Measurements from ENCODE around the gene ELMO1. TPM values are rescaled to one million over a fixed set of nuclear protein-coding genes. Genes with fewer than 3 reads are reported as not detected.

Gene ELMO1
- total and polyA plus RNA-seq, 2 experiments from 2014 or later, result 6.5 to 24.9 TPM

GRCh38 chr7:37215290-37215923, 233.3 kb downstream of the ELMO1 start:
- peaks cover 11% of the 10 kb centered on the region; the same call in 1 of the 2 replicates for H3K9me2 ChIP-seq (ENCODE audit: insufficient read depth)
- H3K4me1 Mint-ChIP-seq, result peaks cover 33% of the 10 kb centered on the region
- H3K27ac Mint-ChIP-seq, result peak overlapping the region; percentile 10; the same call in 1 of the 2 replicates
- no peaks in the 10 kb centered on the region for H3K27me3 ChIP-seq (ENCODE audit: insufficient read depth)
- H3F3A ChIP-seq (replicated peaks; ENCODE audit: low read depth), result no peaks in the 10 kb centered on the region
- H3K27me3 Mint-ChIP-seq (ENCODE audit: insufficient read depth, low read depth, poor library complexity), result peaks cover 3% of the 10 kb centered on the region
- DNase-seq (ENCODE audit: low spot score), result no peak
- H3K36me3 Mint-ChIP-seq (ENCODE audit: low read depth), result peaks cover 7% of the 10 kb centered on the region; the same call in 2 of the 3 replicates
- TF ChIP-seq ETS1 (IDR thresholded peaks at IDR 0.05), result no peak
- no peak overlapping the region for H3K4me3 Mint-ChIP-seq
- no peaks in the 10 kb centered on the region for H4K20me1 ChIP-seq (replicated peaks; ENCODE audit: insufficient read depth)
- no peaks in the 10 kb centered on the region for H3K36me3 ChIP-seq (ENCODE audit: insufficient read depth)
- no peaks in the 10 kb centered on the region for H3K79me2 ChIP-seq (replicated peaks; ENCODE audit: insufficient read depth)
- H3K9me3 Mint-ChIP-seq, result no peaks in the 10 kb centered on the region; the same call in 2 of the 3 replicates
- no peak overlapping the region for H3K4me3 ChIP-seq
- ATAC-seq, result peak; percentile 67
- H2AFZ ChIP-seq, result no peak overlapping the region
- peak overlapping the region; percentile 62 for H3K4me2 ChIP-seq
- H3K4me1 ChIP-seq (ENCODE audit: insufficient read depth), result peaks cover 18% of the 10 kb centered on the region
- peak overlapping the region; percentile 45; the same call in 1 of the 2 replicates for H3K27ac ChIP-seq (ENCODE audit: low read depth)

DNA sequence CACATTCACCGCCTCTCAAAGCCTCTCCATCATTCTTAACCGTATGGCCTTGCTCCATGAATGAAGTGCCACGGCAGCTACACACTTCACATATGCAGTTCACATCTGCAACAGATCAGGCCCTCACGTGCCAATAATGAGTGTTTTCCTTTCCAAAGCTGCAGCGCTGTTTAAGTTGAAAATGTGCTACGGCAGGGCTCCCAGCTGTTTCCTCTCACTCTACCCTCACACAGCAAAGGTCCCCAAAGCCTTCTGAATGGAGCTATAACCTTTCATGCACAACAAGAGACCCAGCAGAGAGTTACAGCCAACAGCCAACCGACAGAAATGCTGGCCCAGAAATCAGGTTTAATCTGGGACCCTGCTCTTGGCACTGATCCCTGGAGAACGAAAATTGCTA, 236.1 kb downstream of the ELMO1 start:
- H3K4me1 ChIP-seq (ENCODE audit: insufficient read depth), result peaks cover 18% of the 10 kb centered on the region
- no peak for TF ChIP-seq CREB1 (CRISPR knock-in tag; IDR thresholded peaks at IDR 0.05; ENCODE audit: low read depth)
- TF ChIP-seq CTCF (conservative IDR thresholded peaks at IDR 0.05; ENCODE audit: low read depth in 2 of 2), result no peak
- TF ChIP-seq, protein P1, sequence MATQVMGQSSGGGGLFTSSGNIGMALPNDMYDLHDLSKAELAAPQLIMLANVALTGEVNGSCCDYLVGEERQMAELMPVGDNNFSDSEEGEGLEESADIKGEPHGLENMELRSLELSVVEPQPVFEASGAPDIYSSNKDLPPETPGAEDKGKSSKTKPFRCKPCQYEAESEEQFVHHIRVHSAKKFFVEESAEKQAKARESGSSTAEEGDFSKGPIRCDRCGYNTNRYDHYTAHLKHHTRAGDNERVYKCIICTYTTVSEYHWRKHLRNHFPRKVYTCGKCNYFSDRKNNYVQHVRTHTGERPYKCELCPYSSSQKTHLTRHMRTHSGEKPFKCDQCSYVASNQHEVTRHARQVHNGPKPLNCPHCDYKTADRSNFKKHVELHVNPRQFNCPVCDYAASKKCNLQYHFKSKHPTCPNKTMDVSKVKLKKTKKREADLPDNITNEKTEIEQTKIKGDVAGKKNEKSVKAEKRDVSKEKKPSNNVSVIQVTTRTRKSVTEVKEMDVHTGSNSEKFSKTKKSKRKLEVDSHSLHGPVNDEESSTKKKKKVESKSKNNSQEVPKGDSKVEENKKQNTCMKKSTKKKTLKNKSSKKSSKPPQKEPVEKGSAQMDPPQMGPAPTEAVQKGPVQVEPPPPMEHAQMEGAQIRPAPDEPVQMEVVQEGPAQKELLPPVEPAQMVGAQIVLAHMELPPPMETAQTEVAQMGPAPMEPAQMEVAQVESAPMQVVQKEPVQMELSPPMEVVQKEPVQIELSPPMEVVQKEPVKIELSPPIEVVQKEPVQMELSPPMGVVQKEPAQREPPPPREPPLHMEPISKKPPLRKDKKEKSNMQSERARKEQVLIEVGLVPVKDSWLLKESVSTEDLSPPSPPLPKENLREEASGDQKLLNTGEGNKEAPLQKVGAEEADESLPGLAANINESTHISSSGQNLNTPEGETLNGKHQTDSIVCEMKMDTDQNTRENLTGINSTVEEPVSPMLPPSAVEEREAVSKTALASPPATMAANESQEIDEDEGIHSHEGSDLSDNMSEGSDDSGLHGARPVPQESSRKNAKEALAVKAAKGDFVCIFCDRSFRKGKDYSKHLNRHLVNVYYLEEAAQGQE (IDR thresholded peaks at IDR 0.05; ENCODE audit: unreplicated experiment), result no peak
- no peak for TF ChIP-seq NANOG (IDR thresholded peaks at IDR 0.05; ENCODE audit: borderline replicate concordance)
- TF ChIP-seq ZNF331 (CRISPR knock-in tag; IDR thresholded peaks at IDR 0.05; ENCODE audit: low read depth), result no peak
- TF ChIP-seq ZNF114 (CRISPR knock-in tag; IDR thresholded peaks at IDR 0.05), result no peak
- no peak for TF ChIP-seq EZH2phosphoT487 (IDR thresholded peaks at IDR 0.05; ENCODE audit: unreplicated experiment)
- no peak for TF ChIP-seq POLR2AphosphoS5 (IDR thresholded peaks at IDR 0.05; ENCODE audit: low read depth)
- no peak for TF ChIP-seq EZH2 (IDR thresholded peaks at IDR 0.05; ENCODE audit: low read depth, unreplicated experiment)
- TF ChIP-seq ETS1 (IDR thresholded peaks at IDR 0.05), result no peak

More for the DNA sequence above, 236.1 kb downstream of the ELMO1 start:
- no peak overlapping the region for H3K4me3 Mint-ChIP-seq
- peaks cover 3% of the 10 kb centered on the region for H3K27me3 Mint-ChIP-seq (ENCODE audit: insufficient read depth, low read depth, poor library complexity)
- H3K27me3 ChIP-seq (ENCODE audit: insufficient read depth), result no peaks in the 10 kb centered on the region
- no peak overlapping the region for H2AFZ ChIP-seq
- peaks cover 25% of the 10 kb centered on the region for H3K4me1 Mint-ChIP-seq
- no peak for DNase-seq (ENCODE audit: low spot score)
- H3K4me3 ChIP-seq, result no peak overlapping the region
- H3K36me3 ChIP-seq (ENCODE audit: insufficient read depth), result no peaks in the 10 kb centered on the region
- no peaks in the 10 kb centered on the region; the same call in 2 of the 3 replicates for H3K9me3 Mint-ChIP-seq
- no peak overlapping the region for H3K27ac Mint-ChIP-seq
- peaks cover 7% of the 10 kb centered on the region; the same call in 2 of the 3 replicates for H3K36me3 Mint-ChIP-seq (ENCODE audit: low read depth)
- peaks cover 11% of the 10 kb centered on the region; the same call in 1 of the 2 replicates for H3K9me2 ChIP-seq (ENCODE audit: insufficient read depth)
- no peak overlapping the region for H3K4me2 ChIP-seq
- ATAC-seq, result no peak
- H3K27ac ChIP-seq (ENCODE audit: low read depth), result no peak overlapping the region
- no peaks in the 10 kb centered on the region for H4K20me1 ChIP-seq (replicated peaks; ENCODE audit: insufficient read depth)
- H3K79me2 ChIP-seq (replicated peaks; ENCODE audit: insufficient read depth), result no peaks in the 10 kb centered on the region
- H3F3A ChIP-seq (replicated peaks; ENCODE audit: low read depth), result no peaks in the 10 kb centered on the region

Measured in GM23338 (cell line).